Medulla oblongata (tissue), 1 donor: ENCODE data around the gene SMIM24.

Experiments
- DNase-seq: peaks from one replicate; pipeline ENCODE4 v3.0.0-alpha.2; 2015; ENCODE audit errors: extremely low spot score

Gene SMIM24

GRCh38 chr19:3497757-3498520, 17.6 kb upstream of the SMIM24 start:
- DNase-seq: no peak

- DNase-seq: no peak
Observed at GRCh38 chr19:3496392-3497273, 16.3 kb upstream of the SMIM24 start.

- DNase-seq: no peak
Observed at GRCh38 chr19:3494559-3494958, 14.2 kb upstream of the SMIM24 start.

- peak; percentile 92 for DNase-seq
Observed at GRCh38 chr19:3494051-3494450, 13.7 kb upstream of the SMIM24 start.

GRCh38 chr19:3493651-3494050, 13.3 kb upstream of the SMIM24 start:
- DNase-seq: no peak

GRCh38 chr19:3492919-3493318, 12.6 kb upstream of the SMIM24 start:
- DNase-seq: no peak

GRCh38 chr19:3492131-3492839, 12.0 kb upstream of the SMIM24 start:
- DNase-seq: no peak

GRCh38 chr19:3491396-3492119, 11.2 kb upstream of the SMIM24 start:
- DNase-seq: no peak

- no peak for DNase-seq
Observed at GRCh38 chr19:3483226-3483628, 2.9 kb upstream of the SMIM24 start, which contains the start of gene SMIM44. SMIM44 (minus strand) TSS chr19:3483441; CDS start chr19:3483403, 38 bp downstream.

GRCh38 chr19:3482507-3483225, 2.3 kb upstream of the SMIM24 start:
- DNase-seq: no peak

- DNase-seq: no peak
Observed at GRCh38 chr19:3481241-3482090, 1.1 kb upstream of the SMIM24 start.

GRCh38 chr19:3479834-3480215, 500 bp downstream of the SMIM24 start:
- DNase-seq: no peak

- DNase-seq: peak; percentile 42
Observed at GRCh38 chr19:3479177-3479833, 1.0 kb downstream of the SMIM24 start.

GRCh38 chr19:3478409-3479176, 1.7 kb downstream of the SMIM24 start:
- DNase-seq: no peak

GRCh38 chr19:3477951-3478350, 2.4 kb downstream of the SMIM24 start:
- no peak for DNase-seq

- no peak for DNase-seq
Observed at GRCh38 chr19:3477506-3477905, 2.8 kb downstream of the SMIM24 start.

- no peak for DNase-seq
Observed at GRCh38 chr19:3476830-3477229, 3.5 kb downstream of the SMIM24 start.

GRCh38 chr19:3475449-3475848, 4.9 kb downstream of the SMIM24 start:
- DNase-seq: no peak

GRCh38 chr19:3474614-3475013, 5.7 kb downstream of the SMIM24 start:
- DNase-seq: no peak
